Activated B cell treated with CpG ODN at 0.5 μM for 24 hours (primary cell): Measurements from ENCODE around the gene ETF1. TPM values are rescaled to one million over a fixed set of nuclear protein-coding genes. Genes with fewer than 3 reads are reported as not detected.

Experiments used
- ATAC-seq: fragments of 200-7000 bp; cut with Tn5 transposase; one replicate; pipeline ENCODE4 v1.10.0; 2021; ENCODE audit warnings: low read depth, mild to moderate bottlenecking, moderate library complexity
- CTCF ChIA-PET: fragments of 350-600 bp; sonication (Branson Sonifier 250); formaldehyde crosslinking; loops from one replicate; lab custom pipeline; 2021; ENCODE audit warnings: antibody characterized with exemption; lab: Charles Lee
- POLR2A ChIA-PET: fragments of 350-600 bp; sonication (Branson Sonifier 250); formaldehyde crosslinking; loops from one replicate; lab custom pipeline; 2021; ENCODE audit warnings: antibody characterized with exemption; lab: Charles Lee
- DNase-seq: peaks from one replicate; pipeline ENCODE4 v3.0.0; 2022
- H3K27ac Mint-ChIP-seq: one replicate; pipeline ENCODE4 v1.8.0; 2020; ENCODE audit warnings: mixed read lengths
- H3K27me3 Mint-ChIP-seq: one replicate; pipeline ENCODE4 v1.8.0; 2021; ENCODE audit warnings: mixed read lengths
- H3K36me3 Mint-ChIP-seq: one replicate; pipeline ENCODE4 v1.8.0; 2021; ENCODE audit warnings: low read depth, mixed read lengths
- H3K4me1 Mint-ChIP-seq: one replicate; pipeline ENCODE4 v1.8.0; 2021; ENCODE audit warnings: mixed read lengths
- H3K4me3 Mint-ChIP-seq: one replicate; pipeline ENCODE4 v1.8.0; 2020; ENCODE audit warnings: mild to moderate bottlenecking, mixed read lengths
- H3K9me3 Mint-ChIP-seq: one replicate; pipeline ENCODE4 v1.8.0; 2020; ENCODE audit warnings: mixed read lengths
- CTCF ChIP-seq: fragments of 200-600 bp; IDR thresholded peaks from one replicate; pipeline ENCODE4 v1.8.0; 2022; ENCODE audit warnings: antibody characterized with exemption, mild to moderate bottlenecking
- intact Hi-C: fragments of 100-400 bp; cut with micrococcal nuclease; formaldehyde crosslinking; loops from one replicate; pipeline ENCODE4 v1.15.1; 2024
- total RNA-seq: library from RNA; stranded (reverse); gene quantifications from 2 replicates; pipeline ENCODE4 v1.2.3, GENCODE V29; 2022

ETF1 gene
- total RNA-seq, 1 donor from 2014 or later = 99.6 TPM

DNA sequence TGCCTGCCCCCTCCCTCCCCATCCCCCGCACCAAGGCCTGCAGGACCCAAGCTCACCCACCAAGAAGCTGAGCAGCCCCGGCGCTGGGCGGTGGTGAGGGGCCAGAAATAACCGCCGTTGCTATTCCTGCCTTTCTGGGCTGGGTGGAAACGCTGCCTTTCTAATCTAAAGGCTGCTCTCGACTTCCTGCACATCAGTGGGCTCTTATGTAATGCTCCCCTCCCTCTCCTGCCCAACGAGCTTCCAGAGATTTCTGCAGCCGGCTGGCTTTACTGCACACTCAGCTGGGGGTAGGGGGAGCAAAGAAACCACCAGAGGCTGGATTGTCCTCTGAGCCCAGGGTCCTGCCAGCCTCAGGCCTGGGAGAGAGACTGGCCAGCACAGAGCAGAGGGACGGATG lies 84.7 kb downstream of the ETF1 start:
- Mint-ChIP-seq H3K4me1 (peaks cover 36% of the 10 kb centered on the region), H3K4me3 (no peak overlapping the region), H3K27ac (no peak overlapping the region), H3K36me3 (no peaks in the 10 kb centered on the region), H3K27me3 (no peaks in the 10 kb centered on the region), H3K9me3 (no peaks in the 10 kb centered on the region)
- POLR2A ChIA-PET = no interaction called here
- CTCF ChIA-PET = no interaction called here
- TF ChIP-seq CTCF = no peak
- DNase-seq = no peak
- ATAC-seq = no peak
- intact Hi-C loops = no loop called here

DNA sequence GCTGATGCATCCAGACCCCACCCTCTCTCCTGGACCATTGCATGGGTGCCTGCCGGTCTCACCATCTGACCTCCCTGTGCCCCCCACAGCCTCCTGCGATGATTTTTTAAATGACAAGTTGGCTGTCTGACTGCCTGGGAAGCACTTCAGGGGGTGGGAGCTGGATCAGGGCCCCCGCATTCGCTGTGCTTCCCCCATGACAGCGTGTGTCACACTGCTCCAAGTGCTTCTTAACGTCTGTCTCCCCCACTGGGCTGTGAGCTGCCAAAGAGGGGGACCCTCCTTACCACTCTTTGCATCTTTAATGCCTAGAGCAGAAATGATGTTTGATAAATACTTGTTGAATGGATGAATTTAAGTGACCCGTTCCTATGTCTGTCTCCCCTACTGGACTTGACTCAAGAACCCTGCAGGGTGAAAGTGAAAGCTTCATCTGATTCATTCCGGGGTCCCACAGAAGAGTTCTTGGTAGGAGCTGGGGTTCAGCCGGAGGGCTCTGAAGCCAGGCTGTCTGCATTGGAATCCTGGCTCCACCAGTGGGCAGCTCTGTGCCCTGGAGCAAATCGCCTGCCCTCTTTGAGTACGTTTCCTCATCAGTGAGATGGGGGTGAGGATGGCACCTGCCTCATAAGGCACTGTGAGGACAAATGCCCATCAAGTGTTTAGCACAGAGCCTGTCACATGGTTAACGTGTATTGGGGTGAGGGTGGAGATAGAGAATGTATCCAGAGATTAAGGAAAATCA lies 85.3 kb downstream of the ETF1 start:
- ChIA-PET CTCF (interaction anchor here (0.6 to 1.4 kb wide), 3 partner anchors 9 to 120 kb away, joined by 3 read pairs; no protein-coding TSS in a partner anchor), POLR2A (interaction anchor here (0.7 kb wide), 1 partner anchor 300 kb away, joined by 3 read pairs; no protein-coding TSS in a partner anchor)
- DNase-seq (no peak), ATAC-seq (no peak)
- no peak overlapping the region for H3K27ac Mint-ChIP-seq
- TF ChIP-seq CTCF = no peak
- H3K36me3 Mint-ChIP-seq = no peaks in the 10 kb centered on the region
- H3K9me3 Mint-ChIP-seq = no peaks in the 10 kb centered on the region
- H3K27me3 Mint-ChIP-seq = no peaks in the 10 kb centered on the region
- intact Hi-C loops = no loop called here
- peaks cover 36% of the 10 kb centered on the region for H3K4me1 Mint-ChIP-seq
- no peak overlapping the region for H3K4me3 Mint-ChIP-seq

Other genes with a start within 250 kb of the ETF1 start
- 0.42 TPM in 1 of 2 replicates, not detected in the other for gene CDC25C, start 211.4 kb downstream of the ETF1 start, total RNA-seq
- 23.5 and 24.9 TPM in 2 replicates for gene FAM53C, start 205.0 kb downstream of the ETF1 start, total RNA-seq
- gene KDM3B, start 190.6 kb downstream of the ETF1 start, total RNA-seq = 85.5 and 94.0 TPM in 2 replicates
- 0.42 TPM in 1 of 2 replicates, not detected in the other for gene REEP2, start 104.2 kb downstream of the ETF1 start, total RNA-seq
- gene EGR1, start 77.8 kb downstream of the ETF1 start, total RNA-seq = 10.9 and 14.2 TPM in 2 replicates
- gene HSPA9, start 32.2 kb upstream of the ETF1 start, total RNA-seq = 223 and 224 TPM in 2 replicates
- gene CTNNA1, start 210.2 kb upstream of the ETF1 start, total RNA-seq = 76.0 and 77.7 TPM in 2 replicates